Measurements from ENCODE around the gene SND1. TPM values are rescaled to one million over a fixed set of nuclear protein-coding genes. Genes with fewer than 3 reads are reported as not detected.

SND1 gene
- total and polyA plus RNA-seq, 4 donors = 59.4 to 214 (median 84.1) TPM

GRCh38 chr7:128024151-128024550, 372.2 kb downstream of the SND1 start (continued):
- TF ChIP-seq RAD21 (IDR thresholded peaks at IDR 0.05) = no peak
- no peak for TF ChIP-seq JUND (IDR thresholded peaks at IDR 0.05)

DNA sequence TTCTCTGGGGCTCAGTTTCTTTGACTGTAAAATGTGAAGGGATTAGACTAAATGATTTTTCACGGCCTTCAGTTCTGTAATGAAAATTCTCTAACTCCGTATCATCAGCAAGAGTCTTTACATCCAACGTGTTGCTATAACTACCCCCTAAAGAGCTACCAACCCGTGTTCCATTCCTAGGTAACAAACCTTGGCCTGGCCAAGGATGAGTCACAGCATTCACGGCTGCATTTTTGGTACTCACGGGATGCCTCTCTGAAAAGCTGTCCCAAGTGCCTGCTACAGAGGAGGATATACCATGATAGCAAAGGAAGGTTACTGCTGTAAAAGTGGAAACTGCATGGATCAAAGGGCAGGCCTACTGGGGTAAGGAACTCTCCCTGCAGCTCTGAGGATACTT, 373.4 kb downstream of the SND1 start:
- 89% methylated on average over 6 of the region's 6 CpGs for WGBS
- peaks cover 0 to 41% (median 30%) of the 10 kb centered on the region in 4 donors for H3K4me1 ChIP-seq (ENCODE audit: control insufficient read depth in 4 of 4, insufficient read depth in 4 of 4, low read length in 3 of 4)
- no peak overlapping the region for H3K9ac ChIP-seq (ENCODE audit: low read depth in 1 of 2, low read length in 2 of 2)
- TF ChIP-seq GABPA (IDR thresholded peaks at IDR 0.05 in 1 of 2, conservative IDR thresholded peaks at IDR 0.05 in 1 of 2) (no peak), SP1 (IDR thresholded peaks at IDR 0.05) (no peak), JUND (IDR thresholded peaks at IDR 0.05) (no peak), ZBTB33 (IDR thresholded peaks at IDR 0.05) (no peak), HNF4A (conservative IDR thresholded peaks at IDR 0.05) (no peak), RAD21 (IDR thresholded peaks at IDR 0.05) (no peak), EGR1 (IDR thresholded peaks at IDR 0.05; ENCODE audit: low read depth in 2 of 2) (no peak), CTCF (IDR thresholded peaks at IDR 0.05; ENCODE audit: low read depth, low read length, missing input control) (no peak), TAF1 (conservative IDR thresholded peaks at IDR 0.05) (no peak), YY1 (IDR thresholded peaks at IDR 0.05) (no peak), HNF4G (IDR thresholded peaks at IDR 0.05) (no peak), REST (IDR thresholded peaks at IDR 0.05) (no peak)
- TF ChIP-seq, protein P1, sequence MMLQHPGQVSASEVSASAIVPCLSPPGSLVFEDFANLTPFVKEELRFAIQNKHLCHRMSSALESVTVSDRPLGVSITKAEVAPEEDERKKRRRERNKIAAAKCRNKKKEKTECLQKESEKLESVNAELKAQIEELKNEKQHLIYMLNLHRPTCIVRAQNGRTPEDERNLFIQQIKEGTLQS (IDR thresholded peaks at IDR 0.05) = no peak
- H3K27me3 ChIP-seq (ENCODE audit: control insufficient read depth in 4 of 4, insufficient read depth in 4 of 4, low read length in 3 of 4) = no peaks in the 10 kb centered on the region
- peaks cover 2 to 13% (median 4%) of the 10 kb centered on the region in 4 donors for H3K36me3 ChIP-seq (ENCODE audit: control insufficient read depth in 4 of 4, insufficient read depth in 3 of 4, low read depth in 1 of 4, low read length in 3 of 4)
- DNase-seq (ENCODE audit: low spot score) = no peak
- H3K9me3 ChIP-seq (ENCODE audit: control insufficient read depth in 4 of 4, low read length in 3 of 4) = no peaks in the 10 kb centered on the region
- H3K4me3 ChIP-seq (ENCODE audit: low read depth in 1 of 3, low read length in 3 of 3) = no peak overlapping the region
- H3K27ac ChIP-seq (ENCODE audit: low read depth in 1 of 2, low read length in 2 of 2) = no peak overlapping the region

DNA sequence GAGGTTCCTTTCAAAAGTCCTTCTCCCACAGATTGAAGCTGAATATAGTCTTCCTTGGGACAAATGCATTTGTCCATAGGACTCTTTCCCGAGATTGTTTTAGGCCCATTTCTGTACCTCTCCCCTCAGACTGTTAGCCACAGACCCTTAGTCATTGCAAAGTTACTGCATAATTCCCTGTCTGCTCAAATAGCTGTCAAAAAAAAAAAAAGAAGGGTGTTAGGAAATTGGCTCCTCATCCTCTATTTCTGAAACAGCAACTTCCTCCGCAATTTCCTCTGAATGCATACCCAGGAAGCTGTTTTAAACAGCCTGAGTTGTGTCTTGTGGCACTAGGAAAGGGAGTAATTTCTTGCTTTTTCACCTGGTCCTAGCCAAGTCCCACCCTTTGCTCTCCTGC, 373.8 kb downstream of the SND1 start:
- H3K4me3 ChIP-seq (ENCODE audit: low read depth in 1 of 3, low read length in 3 of 3) = no peak overlapping the region
- peaks cover 0 to 13% (median 1%) of the 10 kb centered on the region in 4 donors for H3K36me3 ChIP-seq (ENCODE audit: control insufficient read depth in 4 of 4, insufficient read depth in 3 of 4, low read depth in 1 of 4, low read length in 3 of 4)
- H3K27ac ChIP-seq (ENCODE audit: low read depth in 1 of 2, low read length in 2 of 2) = no peak overlapping the region
- peaks cover 0 to 45% (median 34%) of the 10 kb centered on the region in 4 donors for H3K4me1 ChIP-seq (ENCODE audit: control insufficient read depth in 4 of 4, insufficient read depth in 4 of 4, low read length in 3 of 4)
- H3K27me3 ChIP-seq (ENCODE audit: control insufficient read depth in 4 of 4, insufficient read depth in 4 of 4, low read length in 3 of 4) = no peaks in the 10 kb centered on the region
- H3K9ac ChIP-seq (ENCODE audit: low read depth in 1 of 2, low read length in 2 of 2) = no peak overlapping the region
- WGBS = 86% methylated on average over 2 of the region's 2 CpGs
- no peak for DNase-seq (ENCODE audit: low spot score)
- H3K9me3 ChIP-seq (ENCODE audit: control insufficient read depth in 4 of 4, low read length in 3 of 4) = no peaks in the 10 kb centered on the region
- TF ChIP-seq TAF1 (conservative IDR thresholded peaks at IDR 0.05) (no peak), RXRA (IDR thresholded peaks at IDR 0.05) (no peak), NR2F2 (IDR thresholded peaks at IDR 0.05) (no peak), GABPA (IDR thresholded peaks at IDR 0.05 in 1 of 2, conservative IDR thresholded peaks at IDR 0.05 in 1 of 2) (no peak), HNF4G (IDR thresholded peaks at IDR 0.05) (no peak), RAD21 (IDR thresholded peaks at IDR 0.05) (no peak), HNF4A (conservative IDR thresholded peaks at IDR 0.05) (no peak), YY1 (IDR thresholded peaks at IDR 0.05) (no peak), EGR1 (IDR thresholded peaks at IDR 0.05; ENCODE audit: low read depth in 2 of 2) (no peak), FOXA1 (IDR thresholded peaks at IDR 0.05) (no peak), JUND (IDR thresholded peaks at IDR 0.05) (no peak), REST (IDR thresholded peaks at IDR 0.05) (no peak), MAX (IDR thresholded peaks at IDR 0.05) (no peak), SP1 (IDR thresholded peaks at IDR 0.05) (no peak)
- TF ChIP-seq, protein P1 (IDR thresholded peaks at IDR 0.05) = no peak

Data from liver (tissue), 9 donors.